OCI-LY1 (cell line): ENCODE measurements around the gene ADCY1.

Experiments used
- H2AFZ ChIP-seq: fragments of 200-600 bp; sonication (generic), shearing (Covaris generic); 2 replicates; pipeline ENCODE4 v1.6.0; 2014; ENCODE audit warnings: antibody characterized with exemption, mild to moderate bottlenecking, low read length
- H3F3A ChIP-seq: fragments of 200-600 bp; sonication (generic), shearing (Covaris generic); 2 replicates; pipeline ENCODE4 v1.6.0; 2014; ENCODE audit warnings: mild to moderate bottlenecking, antibody characterized with exemption, low read length, moderate library complexity; ENCODE audit not compliant: insufficient read depth
- H3K27ac ChIP-seq: fragments of 200-600 bp; sonication (generic); 2 replicates; pipeline ENCODE4 v1.5.1; 2014; ENCODE audit warnings: low read length, mixed run types, mild to moderate bottlenecking, low read depth; ENCODE audit not compliant: poor library complexity, severe bottlenecking
- H3K27me3 ChIP-seq: fragments of 200-600 bp; sonication (generic); 2 replicates; pipeline ENCODE4 v1.6.0; 2014; ENCODE audit warnings: antibody characterized with exemption, mild to moderate bottlenecking, low read length, moderate library complexity; ENCODE audit not compliant: insufficient read depth
- H3K36me3 ChIP-seq: fragments of 200-600 bp; sonication (generic); 2 replicates; pipeline ENCODE4 v1.6.1; 2014; ENCODE audit warnings: mild to moderate bottlenecking, antibody characterized with exemption, low read length, moderate library complexity, mixed read lengths; ENCODE audit not compliant: insufficient read depth
- H3K4me1 ChIP-seq: fragments of 200-600 bp; sonication (generic); 2 replicates; pipeline ENCODE4 v1.5.1; 2014; ENCODE audit warnings: mild to moderate bottlenecking, low read length, moderate library complexity; ENCODE audit not compliant: insufficient read depth, severe bottlenecking
- H3K4me2 ChIP-seq: fragments of 200-600 bp; sonication (generic), shearing (Covaris generic); 2 replicates; pipeline ENCODE4 v1.6.1; 2014; ENCODE audit warnings: low read length
- H3K4me3 ChIP-seq: fragments of 200-600 bp; sonication (generic); 2 replicates; pipeline ENCODE4 v1.5.1; 2014; ENCODE audit warnings: low read length, low read depth, mild to moderate bottlenecking, mixed read lengths; ENCODE audit not compliant: poor library complexity, severe bottlenecking
- H3K79me2 ChIP-seq: fragments of 200-600 bp; shearing (Covaris generic); 2 replicates; pipeline ENCODE4 v1.6.1; 2016; ENCODE audit warnings: mixed run types, low read length, mixed read lengths; ENCODE audit not compliant: insufficient read depth
- H3K9ac ChIP-seq: fragments of 200-600 bp; sonication (generic), shearing (Covaris generic); 2 replicates; pipeline ENCODE4 v1.6.1; 2014; ENCODE audit warnings: mild to moderate bottlenecking, low read length, mixed read lengths
- H3K9me2 ChIP-seq: fragments of 200-600 bp; sonication (generic), shearing (Covaris generic); 2 replicates; pipeline ENCODE4 v1.6.1; 2014; ENCODE audit warnings: low read depth, mild to moderate bottlenecking, low read length, mixed read lengths
- H3K9me3 ChIP-seq: fragments of 200-600 bp; shearing (Covaris generic); 2 replicates; pipeline ENCODE4 v1.6.1; 2014; ENCODE audit warnings: low read length, mixed read lengths
- H4K20me1 ChIP-seq: fragments of 200-600 bp; sonication (generic), shearing (Covaris generic); 2 replicates; pipeline ENCODE4 v1.6.0; 2016; ENCODE audit warnings: mild to moderate bottlenecking, low read length; ENCODE audit not compliant: insufficient read depth
- CTCF ChIP-seq: fragments of 200-600 bp; sonication (generic), shearing (Covaris generic); IDR thresholded peaks from 2 replicates; pipeline ENCODE4 v1.5.1; 2017; ENCODE audit warnings: mild to moderate bottlenecking, antibody characterized with exemption, low read length, moderate library complexity, mixed read lengths
- EZH2 ChIP-seq: fragments of 200-600 bp; sonication (generic), shearing (Covaris generic); IDR thresholded peaks from 2 replicates; pipeline ENCODE4 v1.8.0; 2017; ENCODE audit warnings: borderline replicate concordance, mixed run types, mild to moderate bottlenecking, antibody characterized with exemption, low read length, moderate library complexity, mixed read lengths

Gene ADCY1

DNA sequence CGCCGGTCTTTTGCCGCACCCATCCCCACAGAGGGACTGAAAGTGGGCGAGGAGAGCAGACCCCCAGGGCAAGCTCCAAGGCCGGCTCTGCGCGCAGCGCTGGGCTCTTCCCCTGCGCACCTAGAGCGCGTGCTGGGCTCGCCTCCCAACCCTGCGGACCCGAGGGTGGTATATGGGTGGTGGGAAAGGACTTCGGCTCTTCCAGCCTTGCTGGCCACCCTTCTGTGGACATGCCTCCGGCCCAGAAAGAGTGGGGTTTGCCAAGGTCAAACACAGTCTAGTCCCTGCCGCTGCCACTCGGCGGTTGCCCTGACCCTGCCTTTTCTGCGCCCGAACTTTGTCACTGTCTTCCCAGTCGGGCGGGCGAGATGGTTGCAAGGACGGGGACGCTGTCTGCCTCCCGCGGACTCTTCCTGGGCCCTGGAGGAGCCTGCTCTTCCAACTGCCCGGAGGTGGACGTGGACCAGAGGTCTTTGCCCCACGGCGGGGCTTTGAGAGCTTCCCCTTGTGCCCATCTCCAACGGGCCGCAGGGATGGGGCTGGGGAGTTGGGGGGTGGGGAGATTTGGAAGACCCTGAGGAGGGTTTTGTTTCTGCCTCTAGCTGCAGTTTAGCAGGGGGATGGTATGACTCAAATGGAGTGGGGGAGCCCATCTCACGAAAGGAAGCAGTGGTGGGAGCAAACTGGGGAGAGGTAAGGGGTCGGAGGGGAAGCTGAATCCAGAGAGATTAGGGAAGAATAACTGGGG is 1.5 kb downstream of the ADCY1 start:
- Histone ChIP-seq H3K79me2 (no peaks in the 10 kb centered on the region), H4K20me1 (no peaks in the 10 kb centered on the region), H3K9me2 (no peaks in the 10 kb centered on the region), H3K36me3 (no peaks in the 10 kb centered on the region), H3K4me2 (no peak overlapping the region), H3K9ac (no peak overlapping the region), H3K27ac (no peak overlapping the region), H2AFZ (no peak overlapping the region), H3F3A (no peaks in the 10 kb centered on the region), H3K4me1 (no peaks in the 10 kb centered on the region), H3K4me3 (no peak overlapping the region), H3K27me3 (no peaks in the 10 kb centered on the region), H3K9me3 (no peaks in the 10 kb centered on the region)
- TF ChIP-seq CTCF (no peak), EZH2 (no peak)

- Histone ChIP-seq H2AFZ (no peak overlapping the region), H3K4me2 (no peak overlapping the region), H4K20me1 (no peaks in the 10 kb centered on the region), H3K9me3 (no peaks in the 10 kb centered on the region), H3K79me2 (no peaks in the 10 kb centered on the region), H3K9me2 (no peaks in the 10 kb centered on the region), H3K27me3 (no peaks in the 10 kb centered on the region), H3K4me1 (no peaks in the 10 kb centered on the region), H3K9ac (no peak overlapping the region), H3F3A (no peaks in the 10 kb centered on the region), H3K36me3 (no peaks in the 10 kb centered on the region), H3K4me3 (no peak overlapping the region), H3K27ac (no peak overlapping the region)
- TF ChIP-seq EZH2 (no peak), CTCF (no peak)
Observed at GRCh38 chr7:45576249-45576929, 2.2 kb downstream of the ADCY1 start.

DNA sequence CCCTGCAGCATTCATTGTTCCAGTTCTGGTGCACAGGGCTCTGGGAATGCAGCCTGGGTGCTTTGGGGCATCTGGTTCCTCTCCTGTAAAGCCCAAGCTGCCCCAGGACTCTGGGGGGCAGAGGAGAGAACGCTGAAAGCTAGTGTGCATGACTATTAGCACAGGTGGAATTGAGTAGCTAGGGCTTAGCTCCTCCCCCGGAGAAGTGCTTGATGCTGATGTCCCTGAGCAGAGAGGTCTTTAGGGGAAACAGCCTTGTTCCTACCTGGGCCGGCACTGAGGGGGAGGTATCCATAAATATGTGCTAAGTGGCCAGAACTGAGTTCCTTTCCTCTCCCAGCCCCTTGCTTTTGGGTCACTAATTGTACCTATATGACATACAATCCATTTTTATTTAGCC is 3.9 kb downstream of the ADCY1 start:
- Histone ChIP-seq H3K27me3 (no peaks in the 10 kb centered on the region), H2AFZ (no peak overlapping the region), H3K9me2 (no peaks in the 10 kb centered on the region), H3K4me1 (no peaks in the 10 kb centered on the region), H4K20me1 (no peaks in the 10 kb centered on the region), H3K9me3 (no peaks in the 10 kb centered on the region), H3K9ac (no peak overlapping the region), H3K79me2 (no peaks in the 10 kb centered on the region), H3K36me3 (no peaks in the 10 kb centered on the region), H3K4me3 (no peak overlapping the region), H3K4me2 (no peak overlapping the region), H3F3A (no peaks in the 10 kb centered on the region), H3K27ac (no peak overlapping the region)
- no peak for TF ChIP-seq EZH2
- TF ChIP-seq CTCF: no peak
